HG03025 (cell line): ENCODE results near the gene PTPN22.

ENCODE experiments used
- ATAC-seq: cut with Tn5 transposase; IDR thresholded peaks from one replicate; pipeline ENCODE4 v1.9.1; 2021; ENCODE audit warnings: mild to moderate bottlenecking, moderate library complexity; ENCODE audit not compliant: unreplicated experiment, low FRiP score

The PTPN22 gene

DNA sequence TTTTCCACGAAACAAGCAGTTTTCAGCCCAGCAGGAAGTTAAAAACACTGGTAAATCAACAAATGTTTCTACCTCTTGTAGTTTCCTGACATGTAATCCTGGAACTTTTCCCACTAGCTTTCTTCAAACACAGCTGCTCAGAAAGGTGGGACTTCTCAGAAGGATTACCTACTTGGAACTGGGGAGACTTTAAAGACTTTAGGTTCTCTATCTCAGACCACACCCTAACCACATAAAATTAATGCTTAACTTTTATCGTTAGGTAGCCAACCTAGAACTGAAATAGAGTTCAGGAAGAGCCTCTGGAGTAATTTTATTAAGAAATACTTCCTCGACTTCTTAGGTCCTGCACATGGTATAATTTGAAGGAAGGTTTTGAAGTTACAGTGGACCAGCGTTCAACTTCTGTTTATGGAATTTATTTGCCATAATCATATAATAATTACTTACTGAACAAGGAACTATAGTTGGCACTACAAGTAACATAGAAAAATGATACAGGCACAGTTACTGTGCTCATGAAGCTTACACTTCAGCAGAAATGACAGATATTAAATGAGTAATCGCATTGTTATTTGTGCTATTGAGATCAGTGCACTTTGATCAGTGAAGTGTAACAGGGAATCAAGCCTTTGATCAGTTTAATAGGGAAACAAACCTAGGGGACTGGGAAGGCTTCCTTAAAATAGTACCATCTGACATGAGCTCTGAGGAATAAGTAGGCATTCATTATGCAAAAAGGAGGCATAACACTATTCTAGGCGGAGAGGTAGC lies 16.1 kb upstream of the PTPN22 start, which contains the start of gene BCL2L15:
Gene BCL2L15, minus strand, starts transcription at position 180 of the 774 bp plus-strand sequence. CDS start 206 bp downstream, outside the sequence.
- ATAC-seq: no peak

DNA sequence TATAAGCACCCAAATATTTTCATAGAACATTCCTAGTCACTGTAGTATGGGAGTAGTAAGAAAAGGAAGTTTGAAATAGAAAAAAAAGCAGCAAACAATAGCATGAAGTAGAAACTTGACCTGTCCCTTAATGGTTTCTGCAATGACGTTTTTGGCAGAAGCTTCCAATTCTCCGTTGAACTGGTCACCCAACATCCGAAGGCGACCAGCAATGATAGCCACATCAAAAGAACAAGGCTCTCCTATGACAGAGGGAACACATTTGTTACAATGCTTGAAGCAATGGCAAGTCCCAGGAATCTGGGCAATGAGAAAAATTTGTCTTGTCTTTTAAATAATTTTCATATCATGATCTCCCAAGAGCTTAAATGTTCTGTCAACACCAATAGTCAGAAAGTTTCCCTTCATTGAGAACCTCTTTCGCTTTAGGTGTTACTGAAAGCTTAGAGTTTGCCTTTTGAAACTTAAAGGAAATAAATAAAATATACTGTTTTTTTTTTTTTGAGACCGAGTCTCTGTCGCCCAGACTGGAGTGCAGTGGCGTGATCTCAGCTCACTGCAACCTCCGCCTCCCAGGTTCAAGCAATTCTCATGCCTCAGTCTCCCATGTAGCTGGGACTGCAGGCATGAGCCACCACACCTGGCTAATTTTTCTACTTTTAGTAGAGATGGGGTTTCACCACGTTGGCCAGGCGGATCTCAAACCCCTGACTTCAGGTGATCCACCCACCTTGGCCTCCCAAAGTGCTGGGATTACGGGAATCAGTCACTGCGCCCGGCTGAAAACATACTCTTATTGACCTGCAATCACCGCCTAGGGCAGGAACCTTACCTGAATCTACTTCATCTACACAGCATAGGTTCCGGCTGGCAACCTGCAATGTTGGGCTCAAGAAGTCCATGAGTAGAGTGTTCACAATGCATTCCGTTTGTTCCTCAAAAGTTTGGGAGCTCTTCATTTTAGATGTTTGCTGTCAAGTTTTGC lies 15.2 kb upstream of the PTPN22 start:
- no peak for ATAC-seq

DNA sequence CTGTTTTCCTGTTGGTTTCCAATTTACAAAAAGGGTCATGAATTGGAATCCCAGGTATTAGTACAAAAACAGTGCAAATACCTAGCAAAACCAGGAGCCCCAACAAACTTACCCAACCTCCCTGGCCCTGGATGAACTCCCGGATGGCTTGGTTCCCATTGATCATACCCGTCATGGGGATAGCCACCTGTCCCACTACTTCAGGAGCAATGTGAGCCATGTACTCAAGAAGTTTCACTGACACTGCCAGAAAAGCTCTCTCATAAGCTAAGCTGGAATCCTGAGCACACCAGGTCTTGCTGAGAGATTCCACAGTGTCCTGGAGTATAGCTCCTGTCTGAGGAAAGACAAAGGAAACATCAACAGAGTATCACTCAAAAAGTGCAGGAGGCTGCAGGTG lies 10.1 kb upstream of the PTPN22 start:
- ATAC-seq: no peak

DNA sequence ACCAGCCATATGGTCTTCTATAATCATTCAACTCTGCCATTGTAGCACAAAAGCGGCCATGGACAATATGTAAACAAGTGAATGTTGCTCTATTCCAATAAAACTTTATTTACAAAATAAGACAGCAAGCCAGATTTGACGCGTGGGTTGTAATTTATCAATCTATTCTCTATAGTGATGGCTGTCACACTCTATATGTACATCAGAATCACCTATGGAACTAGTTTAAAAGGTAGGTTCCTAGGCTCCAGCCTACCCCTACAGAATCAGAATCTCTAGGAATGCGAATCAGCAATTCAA lies 8.2 kb upstream of the PTPN22 start:
- no peak for ATAC-seq

DNA sequence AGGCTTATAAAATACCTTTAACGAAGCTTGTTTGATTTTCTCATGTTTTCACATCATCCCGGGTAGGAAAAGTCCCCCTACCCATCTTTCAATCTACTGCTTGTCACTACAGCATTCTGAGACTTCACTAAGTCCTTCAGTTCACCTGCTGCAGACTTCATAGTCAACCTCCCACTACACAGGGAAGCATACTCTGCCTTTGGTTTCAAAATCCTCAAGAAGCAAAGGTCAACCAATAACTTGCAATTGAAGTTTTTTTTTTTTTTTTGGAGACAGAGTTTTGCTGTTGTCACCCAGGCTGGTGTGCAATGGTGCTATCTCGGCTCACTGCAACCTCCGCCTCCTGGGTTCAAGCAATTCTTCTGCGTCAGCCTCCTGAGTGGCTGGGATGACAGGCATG lies 4.7 kb upstream of the PTPN22 start:
- ATAC-seq: no peak

DNA sequence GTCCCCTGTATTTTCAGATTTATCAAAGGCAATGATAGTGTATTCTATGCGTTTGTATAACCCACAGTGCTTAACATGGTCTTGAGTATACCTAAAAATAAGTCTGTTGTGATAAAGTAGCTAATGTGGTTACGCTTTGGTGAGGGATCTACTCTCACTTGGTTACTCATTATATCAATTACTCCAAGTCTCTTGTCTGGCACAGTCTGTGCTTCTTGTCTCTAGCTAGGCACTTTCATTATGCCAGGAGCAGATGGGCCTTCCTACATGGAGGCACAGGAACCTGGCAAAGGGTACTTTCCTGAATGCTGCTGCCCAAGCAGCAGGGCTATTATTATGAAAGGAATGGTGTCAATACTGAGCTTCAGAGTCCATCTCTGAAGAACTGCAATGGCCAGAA lies 4.2 kb upstream of the PTPN22 start:
- no peak for ATAC-seq

DNA sequence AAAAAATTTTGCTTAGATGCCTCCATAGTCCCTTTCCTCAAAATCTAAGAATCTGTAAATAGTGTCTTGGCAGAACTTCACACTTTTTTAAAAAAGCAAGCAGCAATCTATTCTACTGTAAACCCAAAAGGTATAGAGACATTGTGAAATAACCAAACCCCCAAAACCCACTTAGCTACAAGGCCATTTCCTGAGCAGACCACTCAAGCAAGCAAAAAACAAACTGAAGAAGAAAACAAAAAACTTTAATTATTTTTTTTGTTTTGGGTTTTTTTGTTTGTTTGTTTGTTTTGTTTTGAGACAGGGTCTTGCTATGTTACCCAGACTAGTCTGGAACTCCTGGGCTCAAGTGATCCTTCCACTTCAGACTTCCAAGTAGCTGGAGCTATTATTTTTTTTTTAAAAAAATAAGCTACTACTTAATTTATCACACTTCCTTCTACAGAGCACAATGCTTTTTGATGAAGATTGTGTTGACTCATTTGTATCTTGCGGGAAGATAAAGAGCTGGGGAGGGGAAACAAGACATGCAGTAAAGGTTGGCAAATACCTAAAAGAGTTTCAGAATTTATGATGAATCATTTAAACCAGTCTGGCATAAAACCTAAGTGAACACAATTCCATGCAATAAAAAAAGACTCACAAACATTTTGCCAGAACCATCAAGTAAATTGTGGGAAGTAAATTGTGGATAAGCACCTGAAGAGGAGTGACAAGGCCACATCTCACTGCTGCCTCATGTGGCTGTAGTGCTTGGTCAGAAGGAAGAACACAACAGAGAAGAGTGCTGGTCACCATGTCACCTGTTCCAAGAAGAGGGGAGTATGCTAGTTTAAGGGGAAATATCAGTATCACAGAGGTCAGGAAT lies 2.7 kb upstream of the PTPN22 start:
- ATAC-seq: no peak

DNA sequence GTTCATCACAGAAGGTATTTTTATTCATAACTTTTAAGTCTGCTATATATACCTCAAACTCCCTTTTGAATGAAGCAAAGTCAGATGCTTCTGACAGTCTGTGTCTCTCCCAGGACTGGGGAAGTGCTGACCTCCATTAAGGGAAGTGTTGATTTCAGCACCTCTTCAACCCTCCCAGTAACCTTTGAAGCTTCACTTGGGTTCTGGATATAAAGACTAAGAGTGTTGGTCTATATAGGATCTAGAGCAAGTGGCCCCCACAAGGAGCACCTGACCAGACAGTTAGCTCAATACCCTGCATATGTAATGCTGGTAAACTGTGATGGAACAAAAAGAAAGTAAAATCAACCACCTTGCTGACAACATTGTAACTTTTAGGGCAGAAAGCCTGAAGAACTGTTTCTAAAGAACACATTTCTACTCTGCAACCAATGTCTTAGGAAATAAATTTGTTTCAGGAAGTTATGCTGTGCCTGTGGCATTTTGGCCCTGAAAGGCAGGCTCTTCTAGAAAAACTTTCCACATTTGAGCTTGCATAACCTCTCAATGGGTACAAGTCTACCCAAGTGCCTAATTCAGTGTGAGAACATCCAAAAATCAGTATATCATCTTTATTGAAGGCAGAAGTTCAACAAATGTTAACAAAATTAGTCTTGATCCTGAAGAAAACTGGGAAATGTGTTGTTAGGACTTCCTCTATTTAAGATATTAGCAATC lies 865 bp upstream of the PTPN22 start:
- peak; percentile 4 for ATAC-seq

DNA sequence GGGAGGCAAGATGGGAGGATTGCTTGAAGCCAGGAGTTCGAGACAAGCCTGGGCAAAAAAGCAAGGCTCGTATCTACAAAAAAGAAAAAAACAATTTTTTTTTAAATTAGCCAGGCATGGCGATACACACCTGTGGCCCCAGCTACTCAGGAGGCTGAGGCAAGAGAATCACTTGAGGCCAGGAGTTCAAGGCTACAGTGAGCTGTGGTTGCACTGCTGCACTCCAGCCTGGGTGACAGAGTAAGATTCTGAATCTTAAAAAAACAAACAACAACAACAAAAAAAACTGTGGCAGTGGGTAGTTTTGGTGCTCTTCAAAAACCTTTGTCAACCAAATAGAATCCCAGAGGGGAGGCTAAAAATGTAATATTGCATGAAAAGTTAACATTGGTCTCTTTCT lies 734 bp downstream of the PTPN22 start:
- ATAC-seq: no peak

DNA sequence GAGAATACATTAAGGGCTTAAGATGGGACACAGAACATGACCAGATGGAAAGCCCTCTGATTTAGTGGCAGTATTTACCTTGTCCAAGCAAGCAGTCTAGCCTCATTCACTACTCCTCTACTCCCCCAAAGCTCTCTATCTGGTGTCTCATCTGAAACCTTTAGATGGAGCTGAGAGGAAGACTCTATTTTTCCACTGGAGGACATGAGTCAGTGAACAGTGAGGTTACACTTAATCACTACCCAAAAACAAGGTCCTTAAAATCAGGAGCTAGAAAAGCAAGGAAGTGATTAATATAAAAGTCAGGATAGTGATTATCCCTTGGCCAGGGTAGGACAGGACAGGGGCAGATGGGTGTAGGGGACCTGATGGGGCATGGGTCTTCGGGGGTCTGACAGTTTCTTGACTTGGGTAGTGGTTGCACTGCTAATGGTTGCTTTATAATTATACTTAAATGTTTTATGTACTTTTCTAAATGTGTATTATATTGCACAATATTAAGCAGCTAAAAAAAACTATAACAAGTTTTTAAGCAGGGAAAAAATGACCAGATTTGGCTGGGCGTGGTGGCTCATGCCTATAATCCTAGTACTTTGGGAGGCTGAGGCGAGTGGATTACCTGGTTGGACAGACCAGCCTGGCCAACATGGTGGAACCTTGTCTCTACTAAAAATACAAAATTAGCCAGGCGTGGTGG lies 3.0 kb downstream of the PTPN22 start:
- ATAC-seq: no peak

DNA sequence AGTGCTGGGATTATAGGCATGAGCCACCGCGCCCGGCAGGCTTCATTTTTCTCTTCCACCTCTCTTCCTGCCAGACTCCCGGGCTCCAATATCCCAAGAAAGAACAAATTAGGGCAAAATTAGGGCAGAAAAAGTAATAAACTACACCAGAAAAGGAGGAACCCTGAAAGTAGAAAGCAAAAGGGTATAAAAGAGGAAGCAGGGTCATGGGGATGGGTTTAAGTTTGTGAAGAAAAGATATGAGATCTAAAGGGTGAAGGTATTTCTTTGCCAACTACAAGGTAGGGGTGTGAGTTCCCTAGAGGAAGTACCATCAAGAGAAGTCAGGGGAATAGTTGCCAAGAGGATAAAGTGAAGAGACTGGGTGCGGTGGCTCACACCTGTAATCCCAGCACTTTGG lies 9.9 kb downstream of the PTPN22 start:
- no peak for ATAC-seq

DNA sequence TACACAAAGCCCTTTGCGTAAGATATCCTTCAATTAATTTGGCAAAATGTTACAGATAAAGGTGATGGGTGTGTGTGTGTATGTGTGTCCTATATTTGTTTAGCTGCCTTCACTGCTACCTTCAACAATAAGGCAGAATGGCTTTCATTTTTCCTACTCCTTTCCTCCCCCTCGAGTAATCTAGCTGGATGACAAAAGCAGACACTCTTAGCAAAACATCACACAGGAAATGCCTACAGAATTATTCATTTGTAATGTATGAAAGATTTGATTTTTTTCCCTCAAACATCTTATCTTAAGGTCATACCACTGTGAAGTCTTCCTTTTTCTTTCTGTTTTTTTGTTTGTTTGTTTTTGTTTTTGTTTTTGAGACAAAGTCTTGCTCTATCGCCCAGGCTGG lies 10.6 kb downstream of the PTPN22 start:
- no peak for ATAC-seq

DNA sequence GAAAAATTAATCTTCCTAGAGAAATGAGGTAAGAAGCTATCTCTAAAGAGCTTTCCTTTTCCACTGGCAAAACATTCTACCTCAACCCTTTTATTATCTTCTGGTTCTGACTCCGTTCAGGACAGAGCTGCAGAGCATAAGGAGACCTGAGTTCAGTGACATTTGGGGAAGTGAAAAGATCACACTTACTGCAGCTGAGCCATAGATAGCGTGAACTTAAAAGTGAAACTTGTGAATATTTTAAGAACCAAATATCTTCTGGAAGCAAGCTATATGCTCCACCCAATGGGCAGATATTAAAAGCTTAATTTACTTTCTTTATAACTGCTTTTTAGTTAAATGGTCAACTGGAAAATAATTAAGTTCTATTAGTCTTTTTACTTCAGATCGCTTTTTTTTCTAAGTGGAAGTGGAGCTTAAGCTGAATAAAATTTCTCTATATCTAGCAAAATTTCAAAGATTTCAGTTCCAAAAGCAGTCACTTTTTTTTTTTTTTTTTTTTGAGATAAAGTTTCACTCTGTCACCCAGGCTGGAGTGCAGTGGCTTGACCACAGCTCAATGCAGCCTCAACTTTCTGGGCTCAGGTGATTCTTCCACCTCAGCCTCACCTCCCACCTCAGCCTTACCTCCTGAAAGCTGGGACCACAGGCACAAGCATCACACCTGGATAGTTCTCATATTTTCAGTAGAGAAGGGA lies 11.9 kb downstream of the PTPN22 start:
- peak; percentile 86 for ATAC-seq

DNA sequence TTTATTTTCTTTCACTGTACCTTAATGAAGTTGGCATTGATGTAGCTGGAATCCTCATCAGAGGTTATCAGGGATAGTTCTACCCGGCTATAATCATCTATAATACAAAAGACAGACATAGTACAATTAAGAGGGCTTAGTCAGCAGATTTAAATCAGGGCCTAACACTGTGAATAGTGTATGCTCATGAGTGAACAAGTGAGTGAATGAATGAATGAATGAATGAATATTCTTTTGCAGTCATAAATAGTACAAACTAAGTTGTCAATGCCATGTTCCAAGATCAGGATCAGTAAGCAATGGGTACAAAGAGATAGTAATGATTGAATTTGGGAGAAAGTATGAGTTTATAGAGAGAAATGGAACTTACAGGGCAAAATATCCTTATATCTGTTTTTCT lies 12.5 kb downstream of the PTPN22 start:
- ATAC-seq: no peak

DNA sequence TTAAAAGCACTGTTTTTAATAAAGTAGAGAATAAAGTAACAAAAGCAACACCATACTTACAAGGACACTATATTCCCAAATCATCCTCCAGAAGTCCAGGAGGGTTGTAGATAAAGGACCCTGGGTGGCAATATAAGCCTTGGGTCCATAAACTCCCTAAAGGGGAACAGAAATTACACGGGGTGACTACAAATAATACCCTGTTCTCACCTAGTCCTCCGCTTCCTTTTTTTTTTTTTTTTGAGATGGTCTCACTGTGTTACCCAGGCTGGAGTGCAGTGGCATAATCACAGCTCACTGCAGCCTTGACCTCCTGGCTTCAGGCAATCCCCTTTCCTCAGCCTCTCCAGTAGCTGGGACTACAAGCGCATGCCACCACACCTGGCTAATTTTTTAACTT lies 13.1 kb downstream of the PTPN22 start:
- ATAC-seq: peak; percentile 42

DNA sequence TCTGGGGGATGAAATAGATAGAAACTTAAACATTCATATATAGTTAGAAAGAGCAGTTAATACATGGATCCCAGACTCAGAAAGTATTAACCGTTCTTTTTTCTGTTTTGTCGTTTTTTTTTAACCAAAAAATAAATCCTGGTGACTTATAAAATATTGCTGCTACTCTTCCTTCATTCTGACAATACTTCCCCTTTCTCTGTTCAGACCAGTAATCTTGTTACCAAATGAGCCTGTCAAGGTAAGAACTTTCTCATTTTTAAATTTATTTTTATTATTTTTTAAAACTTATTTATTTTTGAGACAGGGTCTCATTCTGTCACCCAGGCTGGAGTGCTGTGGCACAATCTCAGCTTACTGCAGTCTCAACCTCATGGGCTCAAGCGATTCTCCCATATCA lies 13.7 kb downstream of the PTPN22 start:
- ATAC-seq: no peak

DNA sequence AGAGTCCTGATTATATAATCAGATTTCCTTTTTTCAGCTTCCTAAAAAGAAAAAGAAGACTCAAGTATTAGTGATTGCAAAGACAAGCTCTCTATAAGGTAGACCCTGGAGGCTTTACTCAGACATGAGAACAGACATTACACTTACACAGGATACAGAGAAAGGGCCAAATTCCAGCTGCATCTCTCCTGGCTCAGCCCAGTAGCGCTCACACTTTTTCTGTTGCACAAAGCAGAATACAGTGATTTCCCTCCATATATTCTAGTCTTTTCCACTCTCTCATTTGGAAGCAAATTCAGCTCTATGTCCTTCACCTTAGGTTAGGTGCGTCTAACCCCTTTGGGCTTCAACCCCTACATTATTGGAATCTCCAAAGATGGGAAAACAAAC lies 15.1 kb downstream of the PTPN22 start:
- no peak for ATAC-seq

DNA sequence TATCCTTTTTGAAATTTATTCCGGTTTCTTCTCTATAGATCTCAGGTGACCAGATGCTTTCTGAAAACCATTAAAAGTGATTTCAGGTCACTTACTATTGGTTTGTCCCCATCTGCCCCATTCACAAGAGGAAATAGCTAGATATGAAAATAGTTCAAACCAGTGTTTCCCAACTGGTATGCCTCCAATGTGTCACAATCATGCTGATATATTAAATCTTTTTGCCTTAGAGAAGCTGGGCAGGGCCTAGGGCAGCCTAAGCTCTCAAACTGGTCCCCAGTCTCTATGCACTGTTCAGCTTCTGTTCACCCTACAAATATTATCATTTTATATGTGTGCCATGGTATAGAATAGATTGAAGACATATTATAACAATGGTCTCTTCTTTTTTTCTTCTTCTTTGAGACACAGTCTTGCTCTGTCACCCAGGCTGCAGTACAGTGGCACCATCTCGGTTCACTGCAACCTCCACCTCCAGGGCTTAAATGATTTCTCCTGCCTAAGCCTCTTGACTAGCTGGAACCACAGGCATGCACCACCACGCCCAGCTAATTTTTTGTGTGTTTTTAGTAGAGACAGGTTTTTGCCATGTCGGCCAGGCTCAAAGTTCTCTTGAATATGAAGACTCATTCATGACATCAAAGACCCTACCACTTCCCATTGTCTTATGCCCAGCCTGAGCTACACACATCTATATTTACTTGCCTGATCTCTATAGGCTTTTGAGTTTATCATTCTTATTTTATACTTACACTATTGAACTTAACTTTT lies 15.7 kb downstream of the PTPN22 start:
- no peak for ATAC-seq
